ENCODE results near the gene RNF126.
"Not testable (repeated sequence)": the region's sequence is repeated elsewhere in the genome, so short reads cannot be mapped to it uniquely, and the experiment has no call there.

Gene RNF126

DNA sequence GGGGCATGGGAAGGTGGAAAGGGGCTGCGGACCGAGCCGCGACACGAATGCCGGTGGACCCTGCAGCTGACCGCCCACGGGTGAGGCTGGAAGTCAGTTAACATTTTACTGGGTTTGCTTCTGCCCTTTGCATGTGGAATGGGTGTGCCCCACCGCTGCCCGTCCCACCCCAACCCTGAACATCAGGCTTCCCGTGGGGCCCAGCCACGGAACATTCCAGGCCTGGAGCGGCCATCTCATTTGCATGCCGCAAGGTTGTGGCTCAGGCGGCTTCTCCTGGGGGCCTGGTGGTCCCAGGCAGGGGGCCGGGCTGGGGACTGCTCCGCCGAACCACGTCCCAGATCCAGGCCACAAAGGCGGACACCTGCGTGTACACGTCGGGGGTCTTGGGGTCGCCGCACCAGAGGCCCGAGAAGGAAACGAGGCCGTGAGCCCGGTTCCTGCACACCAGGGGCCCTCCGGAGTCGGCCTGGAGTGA lies 22.5 kb upstream of the RNF126 start:
- no peak for DNase-seq (ENCODE audit: low read depth)

DNA sequence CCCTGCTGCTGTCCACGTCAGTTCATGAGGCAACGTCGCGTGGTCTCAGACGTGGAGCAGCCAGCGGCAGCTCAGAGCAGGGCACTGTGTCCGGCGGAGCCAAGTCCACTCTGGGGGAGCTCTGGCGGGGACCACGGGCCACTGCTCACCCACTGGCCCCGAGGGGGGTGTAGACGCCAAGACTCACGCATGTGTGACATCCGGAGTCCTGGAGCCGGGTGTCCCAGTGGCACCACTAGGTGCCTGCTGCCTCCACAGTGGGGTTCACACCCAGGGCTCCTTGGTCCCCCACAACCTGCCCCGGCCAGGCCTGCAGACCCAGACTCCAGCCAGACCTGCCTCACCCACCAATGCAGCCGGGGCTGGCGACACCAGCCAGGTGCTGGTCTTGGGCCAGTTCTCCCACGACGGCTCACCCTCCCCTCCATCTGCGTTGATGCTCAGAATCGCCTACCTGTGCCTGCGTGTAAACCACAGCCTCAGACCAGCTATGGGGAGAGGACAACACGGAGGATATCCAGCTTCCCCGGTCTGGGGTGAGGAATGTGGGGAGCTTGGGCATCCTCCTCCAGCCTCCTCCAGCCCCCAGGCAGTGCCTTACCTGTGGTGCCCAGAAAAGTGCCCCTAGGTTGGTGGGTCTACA lies 19.8 kb upstream of the RNF126 start:
- no peak for DNase-seq (ENCODE audit: low read depth)

DNA sequence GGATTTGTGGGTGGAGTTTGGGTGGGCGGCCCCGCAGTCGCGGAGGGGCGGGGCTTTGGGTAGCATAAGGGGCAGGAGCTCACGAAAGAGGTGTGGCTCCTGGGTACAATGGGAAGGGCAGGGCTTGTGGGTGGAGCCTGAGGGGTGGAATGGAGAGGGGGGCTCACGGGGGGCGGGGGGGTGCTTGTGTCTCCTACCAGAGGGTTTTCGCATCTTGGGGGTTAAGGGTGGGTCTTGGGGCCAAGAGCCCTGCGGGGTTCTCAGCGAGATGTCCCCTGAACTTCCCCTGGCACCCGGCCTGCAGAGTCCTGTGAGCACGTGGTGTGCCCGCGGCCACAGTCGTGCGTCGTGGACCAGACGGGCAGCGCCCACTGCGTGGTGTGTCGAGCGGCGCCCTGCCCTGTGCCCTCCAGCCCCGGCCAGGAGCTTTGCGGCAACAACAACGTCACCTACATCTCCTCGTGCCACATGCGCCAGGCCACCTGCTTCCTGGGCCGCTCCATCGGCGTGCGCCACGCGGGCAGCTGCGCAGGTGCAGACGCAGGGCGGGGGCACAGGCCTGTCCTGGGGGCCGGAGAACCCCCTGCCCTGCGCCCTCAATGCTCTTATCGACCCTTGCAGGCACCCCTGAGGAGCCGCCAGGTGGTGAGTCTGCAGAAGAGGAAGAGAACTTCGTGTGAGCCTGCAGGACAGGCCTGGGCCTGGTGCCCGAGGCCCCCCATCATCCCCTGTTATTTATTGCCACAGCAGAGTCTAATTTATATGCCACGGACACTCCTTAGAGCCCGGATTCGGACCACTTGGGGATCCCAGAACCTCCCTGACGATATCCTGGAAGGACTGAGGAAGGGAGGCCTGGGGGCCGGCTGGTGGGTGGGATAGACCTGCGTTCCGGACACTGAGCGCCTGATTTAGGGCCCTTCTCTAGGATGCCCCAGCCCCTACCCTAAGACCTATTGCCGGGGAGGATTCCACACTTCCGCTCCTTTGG lies 18.3 kb upstream of the RNF126 start:
- DNase-seq (ENCODE audit: low read depth), result no peak

DNA sequence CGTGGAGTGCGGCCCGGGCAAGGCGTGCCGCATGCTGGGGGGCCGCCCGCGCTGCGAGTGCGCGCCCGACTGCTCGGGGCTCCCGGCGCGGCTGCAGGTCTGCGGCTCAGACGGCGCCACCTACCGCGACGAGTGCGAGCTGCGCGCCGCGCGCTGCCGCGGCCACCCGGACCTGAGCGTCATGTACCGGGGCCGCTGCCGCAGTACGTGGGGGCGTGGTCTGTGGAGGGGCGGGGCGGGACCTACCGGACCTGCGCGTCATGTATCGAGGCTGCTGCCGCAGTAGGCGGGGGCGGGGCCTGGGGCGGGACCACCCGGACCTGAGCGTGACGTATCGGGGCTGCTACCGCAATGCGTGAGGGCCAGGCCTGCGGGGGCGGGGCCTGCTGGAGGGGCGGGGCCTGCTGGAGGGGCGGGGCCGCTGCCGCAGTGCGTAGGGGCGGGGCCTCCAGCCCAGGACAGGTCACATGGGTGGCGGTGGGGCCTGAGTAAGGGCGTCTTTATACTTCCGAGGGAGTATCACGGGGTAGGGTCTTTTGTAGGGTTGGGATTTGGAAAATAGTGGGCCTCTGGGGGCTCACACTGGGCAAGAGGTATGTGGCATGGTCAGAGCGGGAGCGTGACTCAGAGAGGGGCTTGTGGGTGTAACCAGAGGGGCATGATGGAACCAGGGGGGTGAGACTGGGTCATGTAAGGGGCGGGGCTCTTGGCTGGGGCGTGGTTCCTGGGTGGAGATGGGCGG lies 17.4 kb upstream of the RNF126 start:
- DNase-seq (ENCODE audit: low read depth), result peak; percentile 92

DNA sequence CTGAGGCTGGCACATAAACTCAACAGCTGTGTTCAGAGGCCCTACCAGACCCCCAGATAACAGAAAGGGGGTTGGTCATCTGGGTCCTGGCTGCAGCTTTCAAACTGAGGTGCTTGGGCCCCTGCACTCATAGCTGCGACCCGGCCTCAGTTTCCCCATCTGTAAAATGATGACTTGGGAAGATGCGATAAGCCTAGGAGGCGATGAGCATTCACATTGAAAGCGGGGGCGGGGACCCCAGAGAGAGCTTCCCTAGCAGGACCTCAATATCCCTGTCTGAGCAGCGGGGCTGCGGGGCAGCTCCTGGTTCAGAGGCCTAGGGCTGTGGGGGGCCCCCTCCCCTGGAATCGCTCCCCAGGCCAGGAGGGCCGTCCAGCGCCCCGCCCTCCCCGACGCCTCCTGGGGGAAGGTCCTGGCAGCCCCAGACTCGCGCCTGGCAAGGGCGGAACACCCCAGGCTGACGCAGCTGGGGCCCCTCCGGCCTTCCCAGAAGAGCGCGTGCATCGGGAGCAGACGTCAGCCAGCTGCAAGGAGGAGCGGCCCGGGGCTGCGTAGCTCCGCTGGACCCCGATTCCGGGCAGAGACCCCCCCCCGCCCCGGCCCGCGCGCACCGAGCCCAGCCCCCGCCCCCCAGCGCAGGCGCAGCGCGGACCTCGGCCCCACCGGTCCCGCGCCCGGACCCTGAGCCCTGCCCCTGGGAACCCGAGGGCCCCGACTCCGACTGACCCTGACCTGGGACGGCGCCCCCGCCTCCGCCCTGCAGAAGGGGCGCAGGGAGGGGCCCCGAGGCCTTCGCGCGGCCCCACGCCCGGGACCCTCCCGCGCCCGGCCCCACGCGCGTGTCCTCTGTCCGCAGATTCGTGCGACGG lies 16.6 kb upstream of the RNF126 start:
- peak; percentile 64 for DNase-seq (ENCODE audit: low read depth)

DNA sequence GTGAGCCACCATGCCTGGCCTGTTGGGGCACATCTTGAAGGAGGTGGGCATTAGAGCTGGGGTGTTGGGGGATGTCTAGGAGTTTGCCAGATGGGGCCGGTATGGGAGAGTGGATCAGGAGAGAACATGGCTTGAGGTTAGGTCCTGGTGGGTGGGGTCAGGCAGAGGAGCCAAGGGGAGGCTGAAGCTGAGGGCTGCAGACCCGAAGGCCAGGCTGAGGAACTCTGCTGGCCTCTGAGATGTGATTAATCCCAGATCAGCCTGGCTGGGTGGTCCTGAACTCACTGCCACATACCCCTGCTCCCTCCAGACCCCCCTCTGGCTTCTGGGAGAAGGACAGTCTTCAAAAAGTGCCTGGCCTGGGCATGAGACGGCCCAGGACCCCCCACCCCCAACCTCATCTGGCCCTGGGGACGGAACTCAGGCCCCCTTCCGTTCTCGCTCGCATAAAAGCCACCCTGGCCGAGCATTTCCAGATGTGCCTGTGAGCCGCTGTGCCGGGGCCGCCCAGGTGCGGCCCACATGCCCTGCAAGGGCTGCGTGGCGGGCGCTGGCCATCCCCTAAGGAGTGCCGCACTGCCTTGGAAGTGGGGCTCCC lies 15.9 kb upstream of the RNF126 start:
- DNase-seq (ENCODE audit: low read depth), result no peak

DNA sequence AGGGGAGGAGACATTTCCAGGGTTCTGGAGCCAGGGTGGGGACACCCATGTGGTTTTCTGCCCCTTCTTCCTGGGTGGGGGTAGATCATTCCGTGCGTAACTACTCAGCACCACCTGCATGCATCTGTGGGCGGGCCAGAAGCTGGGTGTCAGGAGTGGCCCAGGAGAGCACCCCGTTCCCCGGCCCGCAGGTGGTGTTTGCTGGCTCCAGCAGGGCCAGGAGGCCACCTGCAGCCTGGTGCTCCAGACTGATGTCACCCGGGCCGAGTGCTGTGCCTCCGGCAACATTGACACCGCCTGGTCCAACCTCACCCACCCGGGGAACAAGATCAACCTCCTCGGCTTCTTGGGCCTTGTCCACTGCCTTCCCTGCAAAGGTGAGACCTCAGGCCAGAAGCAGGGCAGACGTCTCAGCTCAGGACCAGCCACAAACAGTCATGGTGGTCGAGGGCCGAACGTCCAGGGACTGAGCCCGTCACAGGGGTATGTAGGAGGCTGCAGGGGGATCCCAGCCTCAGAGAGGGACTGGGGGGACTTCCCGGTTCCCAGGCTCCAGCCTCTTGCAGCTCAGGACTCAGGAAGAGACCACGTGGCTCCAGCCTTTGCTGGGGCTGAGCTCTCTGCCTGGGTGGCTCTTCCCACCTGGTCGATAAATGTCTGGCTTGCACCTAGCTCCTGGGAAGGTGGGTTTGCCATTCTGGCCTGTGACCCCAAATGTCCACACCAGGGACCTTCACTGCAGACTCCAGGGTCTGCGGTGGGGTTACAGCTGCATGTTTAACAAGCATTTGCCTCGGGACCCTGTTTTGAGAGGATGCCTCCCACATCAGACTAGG lies 14.8 kb upstream of the RNF126 start:
- DNase-seq (ENCODE audit: low read depth), result no peak

DNA sequence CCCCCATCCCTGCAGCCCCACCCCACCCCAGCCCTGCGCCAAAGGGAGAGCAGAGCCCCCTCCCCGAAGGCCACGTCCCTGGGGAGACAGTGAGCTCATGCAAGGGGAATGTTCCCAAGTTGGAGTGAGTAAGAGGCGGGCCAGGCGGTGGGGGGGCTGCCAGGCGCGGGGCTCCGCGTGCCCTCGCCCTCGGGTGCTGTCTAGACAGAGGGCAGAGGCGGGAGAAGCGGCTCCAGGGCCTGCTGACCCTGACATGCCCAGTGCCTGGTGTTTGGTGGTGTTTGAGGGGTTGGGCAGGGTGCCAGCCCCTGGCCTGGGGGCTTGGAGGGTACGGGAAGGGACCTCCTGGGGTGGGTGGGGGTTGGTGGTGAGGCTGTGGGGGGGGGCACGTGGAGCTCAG lies 14.2 kb upstream of the RNF126 start:
- DNase-seq (ENCODE audit: low read depth), result peak; percentile 50

DNA sequence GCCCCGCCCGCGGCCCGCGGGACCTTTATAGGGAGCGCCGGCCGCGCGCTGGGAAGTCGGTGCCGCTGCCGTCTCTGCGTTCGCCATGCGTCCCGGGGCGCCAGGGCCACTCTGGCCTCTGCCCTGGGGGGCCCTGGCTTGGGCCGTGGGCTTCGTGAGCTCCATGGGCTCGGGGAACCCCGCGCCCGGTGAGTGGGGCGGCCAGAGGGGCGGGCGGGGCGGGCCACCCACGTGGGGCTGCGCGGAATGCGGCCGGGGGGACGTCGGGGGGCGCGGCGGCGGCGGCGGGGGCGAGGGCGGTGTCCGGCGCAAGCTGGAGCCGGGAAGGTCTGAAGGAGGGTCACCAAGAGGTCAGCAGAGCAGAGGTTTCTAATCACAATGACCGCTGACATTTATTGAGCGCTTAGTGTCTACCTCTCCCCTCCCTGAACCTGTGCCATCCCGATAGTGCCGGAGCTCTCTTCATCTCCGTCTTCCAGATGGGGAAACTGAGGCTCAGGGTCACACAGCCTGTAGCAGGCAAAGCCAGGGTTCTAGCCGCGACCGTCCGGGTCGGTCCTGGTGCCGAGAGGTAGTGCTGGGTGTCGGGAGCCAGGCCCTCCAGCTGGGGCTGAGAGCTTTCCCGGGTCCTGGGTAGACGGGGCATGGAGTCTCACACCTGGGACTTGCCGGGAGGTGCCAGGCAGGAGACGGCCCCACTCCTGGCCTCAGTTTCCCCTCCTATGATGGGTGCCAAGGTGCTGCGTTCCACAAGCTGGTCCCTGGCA lies 13.5 kb upstream of the RNF126 start, which contains the start of gene FSTL3:
FSTL3 (plus strand) TSS at position 54 of the 767 bp plus-strand sequence; CDS start at position 86, 32 bp downstream.
- no peak for DNase-seq (ENCODE audit: low read depth)

DNA sequence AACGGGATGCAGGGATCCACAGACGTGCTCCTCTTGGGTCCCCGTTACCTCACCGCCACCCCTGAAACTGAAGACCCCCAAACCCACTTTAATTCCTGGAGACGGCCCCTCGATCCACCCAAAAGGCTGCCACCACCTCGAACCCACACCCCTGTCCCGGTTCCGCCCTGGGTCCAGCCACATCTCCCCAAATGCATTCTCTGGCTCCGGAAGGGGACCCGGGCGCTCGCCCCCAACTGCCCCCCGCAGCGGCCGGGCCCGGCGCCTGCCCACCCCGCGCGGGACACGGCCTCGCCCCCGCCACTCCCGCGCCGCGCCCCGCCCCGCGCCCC lies 13.0 kb upstream of the RNF126 start:
- DNase-seq (ENCODE audit: low read depth), result no peak

DNA sequence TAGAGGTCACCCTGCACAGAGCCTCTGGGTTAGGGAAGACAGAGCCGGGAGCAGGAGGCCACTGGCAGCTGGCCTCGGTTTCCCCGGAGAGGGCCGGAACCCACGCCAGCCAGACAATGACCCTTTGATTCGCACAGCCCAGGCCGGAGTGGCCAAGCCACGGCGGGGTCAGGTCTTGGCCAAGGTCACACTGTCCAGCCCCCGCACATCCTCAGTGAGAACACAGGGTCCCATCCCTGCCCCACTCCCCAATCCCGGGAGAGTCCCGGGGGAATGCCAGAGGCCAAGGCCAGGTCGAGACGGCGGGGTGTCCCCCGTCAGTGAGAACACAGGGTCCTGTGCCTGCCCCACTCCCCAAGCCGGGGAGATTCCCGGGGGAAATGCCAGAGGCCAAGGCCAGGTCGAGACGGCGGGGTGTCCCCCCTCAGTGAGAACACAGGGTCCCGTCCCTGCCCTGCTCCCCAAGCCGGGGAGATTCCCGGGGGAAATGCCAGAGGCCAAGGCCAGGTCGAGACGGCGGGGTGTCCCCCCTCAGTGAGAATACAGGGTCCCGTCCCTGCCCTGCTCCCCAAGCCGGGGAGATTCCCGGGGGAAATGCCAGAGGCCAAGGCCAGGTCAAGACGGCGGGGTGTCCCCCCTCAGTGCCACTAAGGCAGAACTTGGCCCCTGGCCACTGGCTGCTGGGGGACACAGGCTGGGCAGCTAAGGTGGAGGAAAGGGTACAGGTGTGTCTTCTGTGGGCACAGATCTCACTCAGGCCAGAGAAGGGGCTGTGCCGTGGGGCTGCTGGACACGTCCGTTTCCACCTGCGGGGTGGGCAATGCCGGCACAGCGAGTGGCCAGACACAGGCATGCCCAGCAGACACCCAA lies 11.5 kb upstream of the RNF126 start:
- no peak for DNase-seq (ENCODE audit: low read depth)

DNA sequence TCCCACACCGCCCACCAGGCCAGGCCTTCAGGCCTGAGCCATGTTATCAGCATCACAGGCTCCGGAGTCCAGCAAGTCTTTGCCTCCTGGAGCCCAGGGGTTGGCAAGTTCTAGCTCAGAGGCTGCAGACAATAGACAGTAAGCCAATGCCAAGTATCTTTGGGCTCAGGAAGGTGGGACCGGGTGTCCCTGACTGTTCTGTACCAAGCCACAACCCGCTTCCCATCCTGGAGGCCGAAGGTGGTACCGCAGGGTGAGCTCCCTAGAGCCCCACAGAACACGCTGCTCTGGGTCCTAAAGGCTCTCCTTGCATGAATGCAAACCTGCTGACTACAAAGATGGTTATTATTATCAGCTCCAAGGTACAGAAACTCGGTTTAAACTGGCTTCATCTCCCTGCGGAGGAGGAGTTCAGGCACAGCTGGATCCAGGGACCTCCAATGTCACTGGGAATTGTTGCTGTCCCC lies 7.6 kb upstream of the RNF126 start:
- DNase-seq (ENCODE audit: low read depth), result no peak

DNA sequence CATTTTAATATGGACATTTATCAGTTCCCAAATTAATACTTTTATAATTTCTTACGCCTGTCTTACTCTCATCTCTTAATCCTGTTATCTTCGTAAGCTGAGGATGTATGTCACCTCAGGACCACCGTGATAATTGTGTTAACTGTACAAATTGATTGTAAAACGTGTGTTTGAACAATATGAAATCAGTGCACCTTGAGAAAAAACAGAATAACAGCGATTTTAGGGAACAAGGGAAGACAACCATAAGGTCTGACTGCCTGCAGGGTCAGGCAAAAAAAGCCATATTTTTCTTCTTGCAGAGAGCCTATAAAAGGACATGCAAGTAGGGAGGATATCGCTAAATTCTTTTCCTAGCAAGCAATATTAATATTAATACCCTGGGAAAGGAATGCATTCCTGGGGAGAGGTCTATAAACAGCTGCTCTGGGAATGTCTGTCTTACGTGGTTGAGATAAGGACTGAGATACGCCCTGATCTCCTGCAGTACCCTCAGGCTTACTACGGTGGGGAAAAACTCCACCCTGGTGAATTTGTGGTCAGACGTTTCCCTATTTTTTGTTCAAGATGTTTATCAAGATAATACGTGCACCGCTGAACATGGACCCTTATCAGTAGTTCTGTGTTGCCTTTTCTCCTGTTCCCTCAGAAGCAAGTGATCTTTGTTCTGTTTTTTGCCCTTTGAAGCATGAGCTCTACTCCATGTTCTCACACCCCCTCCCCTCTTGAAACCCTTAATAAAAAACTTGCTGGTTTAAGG lies 5.8 kb upstream of the RNF126 start:
- not testable (repeated sequence) for DNase-seq (ENCODE audit: low read depth)

DNA sequence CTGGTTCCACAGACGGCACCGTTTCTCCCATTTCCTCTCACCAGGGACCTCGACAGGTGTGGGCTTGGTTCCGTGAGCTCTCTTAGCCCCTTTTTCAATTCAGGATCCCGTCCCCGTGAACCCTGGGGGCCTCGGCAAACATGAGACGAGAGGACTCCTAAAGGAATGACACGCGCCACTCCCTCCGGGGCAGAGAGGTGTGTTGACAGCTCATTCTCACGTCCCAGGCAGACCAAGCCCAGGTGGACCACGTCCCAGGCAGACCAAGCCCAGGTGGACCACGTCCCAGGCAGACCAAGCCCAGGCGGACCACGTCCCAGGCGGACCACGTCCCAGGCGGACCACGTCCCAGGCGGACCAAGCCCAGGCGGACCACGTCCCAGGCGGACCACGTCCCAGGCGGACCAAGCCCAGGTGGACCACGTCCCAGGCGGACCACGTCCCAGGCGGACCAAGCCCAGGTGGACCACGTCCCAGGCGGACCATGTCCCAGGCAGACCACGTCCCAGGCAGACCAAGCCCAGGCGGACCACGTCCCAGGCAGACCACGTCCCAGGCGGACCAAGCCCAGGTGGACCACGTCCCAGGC lies 4.1 kb upstream of the RNF126 start:
- DNase-seq (ENCODE audit: low read depth), result not testable (repeated sequence)

DNA sequence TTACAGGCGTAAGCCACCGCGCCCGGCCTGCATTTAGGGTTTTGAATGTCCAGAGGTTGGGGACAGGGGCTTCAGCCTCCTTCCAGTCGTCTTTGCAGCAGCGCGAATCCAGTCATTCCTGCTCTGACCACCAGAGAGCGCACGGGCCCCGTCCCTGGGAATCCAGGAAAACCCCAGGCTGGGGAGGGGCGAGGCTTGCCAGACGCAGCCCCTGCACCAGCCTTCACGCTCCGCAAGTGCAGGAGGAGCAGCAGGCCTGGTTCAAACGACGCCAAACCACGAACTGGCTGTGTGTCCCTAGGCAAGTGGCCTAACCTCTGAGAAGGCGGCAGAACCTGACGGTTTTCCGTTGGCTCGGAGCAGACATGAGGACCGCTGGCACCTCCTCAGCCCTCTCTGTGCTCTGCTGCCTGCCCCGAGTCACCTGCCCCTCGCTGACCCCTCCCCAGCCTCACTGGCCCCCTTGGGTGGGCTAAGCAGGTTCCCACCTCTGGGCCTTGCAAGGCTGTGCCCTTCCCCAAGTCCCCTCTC lies 2.0 kb upstream of the RNF126 start:
- peak; percentile 37 for DNase-seq (ENCODE audit: low read depth)

DNA sequence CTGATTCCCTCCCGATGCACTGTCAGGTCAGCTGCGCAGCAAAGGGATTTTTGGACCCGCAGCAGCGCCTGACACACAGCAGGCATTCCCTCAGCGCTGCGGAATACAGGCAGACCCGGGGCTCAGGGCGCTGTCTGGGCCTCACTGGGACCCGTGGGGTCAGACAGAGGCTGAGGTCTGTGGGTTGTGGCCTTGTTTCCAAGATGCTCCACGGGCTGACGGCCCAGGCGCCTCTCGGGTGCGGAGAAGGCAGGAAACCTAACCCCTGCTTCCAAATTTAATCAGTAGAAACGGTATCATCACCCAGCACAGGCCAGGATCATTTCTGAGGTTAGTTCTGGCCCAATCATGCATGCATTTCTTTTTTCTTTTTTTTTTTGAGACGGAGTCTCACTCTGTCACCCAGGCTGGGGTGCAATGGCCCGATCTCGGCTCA lies 686 bp upstream of the RNF126 start:
- no peak for DNase-seq (ENCODE audit: low read depth)
